GM19455 (cell line): ENCODE data around the gene ETDC.
"Not testable (repeated sequence)": the region's sequence is repeated elsewhere in the genome, so short reads cannot be mapped to it uniquely, and the experiment has no call there.

Source experiments
- ATAC-seq: cut with Tn5 transposase; IDR thresholded peaks from one replicate; pipeline ENCODE4 v1.9.1; 2021; ENCODE audit not compliant: unreplicated experiment

ETDC gene

GRCh38 chrX:135309430-135309923 is at the start of gene ETDC:
Gene ETDC, plus strand, starts transcription at chrX:135309480. Its CDS starts 0 bp downstream, at chrX:135309480.
- ATAC-seq, result no peak

- not testable (repeated sequence) for ATAC-seq
These were observed 48.3 kb upstream of the ETDC start for GRCh38 chrX:135260976-135261375.

- ATAC-seq, result not testable (repeated sequence)
These were observed 45.9 kb upstream of the ETDC start for GRCh38 chrX:135263376-135263775.

- ATAC-seq, result no peak
These were observed 45.1 kb upstream of the ETDC start for GRCh38 chrX:135264206-135264605.

GRCh38 chrX:135273162-135273561 is 36.1 kb upstream of the ETDC start:
- ATAC-seq, result no peak

GRCh38 chrX:135275973-135276372 is 33.3 kb upstream of the ETDC start:
- no peak for ATAC-seq

- ATAC-seq, result no peak
These were observed 21.9 kb upstream of the ETDC start for GRCh38 chrX:135287266-135287823.

GRCh38 chrX:135295238-135295943 is 13.9 kb upstream of the ETDC start:
- peak; percentile 100 for ATAC-seq

GRCh38 chrX:135295944-135296305 is 13.4 kb upstream of the ETDC start:
- peak; percentile 68 for ATAC-seq

GRCh38 chrX:135302269-135302873 is 6.9 kb upstream of the ETDC start:
- ATAC-seq, result no peak

GRCh38 chrX:135304741-135305140 is 4.5 kb upstream of the ETDC start:
- no peak for ATAC-seq

GRCh38 chrX:135307171-135307570 is 2.1 kb upstream of the ETDC start:
- no peak for ATAC-seq

GRCh38 chrX:135308345-135308855 is 880 bp upstream of the ETDC start:
- no peak for ATAC-seq

- no peak for ATAC-seq
These were observed 6.6 kb downstream of the ETDC start for GRCh38 chrX:135315864-135316263.

- ATAC-seq, result no peak
These were observed 15.2 kb downstream of the ETDC start for GRCh38 chrX:135324463-135324862.

GRCh38 chrX:135325036-135325818 is 15.9 kb downstream of the ETDC start:
- ATAC-seq, result not testable (repeated sequence)

GRCh38 chrX:135327299-135327698 is 18.0 kb downstream of the ETDC start:
- ATAC-seq, result no peak

GRCh38 chrX:135328421-135329005 is 19.2 kb downstream of the ETDC start:
- ATAC-seq, result no peak

- ATAC-seq, result no peak
These were observed 21.4 kb downstream of the ETDC start for GRCh38 chrX:135330706-135331105.

GRCh38 chrX:135331525-135331924 is 22.2 kb downstream of the ETDC start:
- no peak for ATAC-seq

GRCh38 chrX:135340831-135341230 is 31.6 kb downstream of the ETDC start:
- no peak for ATAC-seq
